ENCODE results near the gene ZIC4.

Gene ZIC4

GRCh38 chr3:147417551-147418295, 11.4 kb upstream of the ZIC4 start:
- DNase-seq, result no peak

DNA sequence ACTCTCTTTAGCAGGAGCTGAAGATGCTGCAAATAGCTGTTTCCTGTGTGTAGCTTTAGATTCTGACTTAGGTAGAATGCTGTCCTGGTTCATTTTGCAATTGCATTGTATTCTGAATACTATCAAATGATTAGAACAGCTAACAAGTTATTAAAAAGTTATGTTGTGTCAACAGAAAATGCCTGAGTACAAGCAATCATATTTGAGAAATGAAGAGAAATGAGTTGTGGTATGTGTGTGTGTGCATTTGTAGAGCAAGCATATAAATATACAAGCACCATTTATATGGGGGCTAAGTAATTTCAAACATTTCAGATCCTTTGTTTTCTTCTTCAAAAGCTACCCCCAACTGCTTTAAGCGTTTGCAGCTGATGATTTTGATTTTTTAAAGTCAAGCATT, 10.6 kb upstream of the ZIC4 start:
- no peak for DNase-seq

GRCh38 chr3:147415874-147416273, 9.5 kb upstream of the ZIC4 start:
- no peak for DNase-seq

- no peak for DNase-seq
These were observed 8.9 kb upstream of the ZIC4 start for GRCh38 chr3:147415286-147415685.

DNA sequence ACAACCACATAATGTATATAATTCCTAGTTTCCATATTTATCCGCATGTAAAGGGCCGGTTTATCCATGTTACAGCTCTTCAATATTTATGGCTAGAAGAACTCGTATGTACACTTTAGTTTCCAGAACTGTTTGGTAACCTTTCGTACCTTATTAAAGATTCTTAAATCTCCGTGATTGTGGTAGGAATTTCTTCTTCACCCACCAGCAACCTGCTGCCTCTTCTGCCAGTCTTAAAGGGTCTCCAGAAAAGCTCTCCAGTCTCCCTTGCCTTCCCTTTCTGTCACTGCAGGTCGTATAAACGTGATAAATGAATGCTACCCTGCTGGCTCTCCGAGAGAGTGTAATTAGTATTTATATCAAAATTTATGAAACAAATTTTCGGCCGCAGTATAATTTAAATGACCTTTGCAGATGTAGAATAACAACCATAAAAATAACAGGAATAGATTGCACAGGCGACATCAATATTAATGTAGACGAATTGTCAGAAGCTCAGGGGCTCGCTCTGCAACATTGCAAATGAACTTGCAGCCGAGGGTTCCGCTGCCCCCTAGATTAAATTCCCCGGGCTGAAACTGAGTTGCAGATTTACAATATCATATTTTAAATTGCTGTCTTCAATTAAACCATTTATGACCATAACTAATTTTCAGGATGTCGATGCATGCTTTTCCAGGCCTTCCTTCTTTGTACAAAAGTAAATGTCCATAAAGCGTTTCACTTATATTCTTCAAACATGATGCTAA, 8.2 kb upstream of the ZIC4 start:
- no peak for DNase-seq

GRCh38 chr3:147413686-147414389, 7.5 kb upstream of the ZIC4 start:
- no peak for DNase-seq

DNA sequence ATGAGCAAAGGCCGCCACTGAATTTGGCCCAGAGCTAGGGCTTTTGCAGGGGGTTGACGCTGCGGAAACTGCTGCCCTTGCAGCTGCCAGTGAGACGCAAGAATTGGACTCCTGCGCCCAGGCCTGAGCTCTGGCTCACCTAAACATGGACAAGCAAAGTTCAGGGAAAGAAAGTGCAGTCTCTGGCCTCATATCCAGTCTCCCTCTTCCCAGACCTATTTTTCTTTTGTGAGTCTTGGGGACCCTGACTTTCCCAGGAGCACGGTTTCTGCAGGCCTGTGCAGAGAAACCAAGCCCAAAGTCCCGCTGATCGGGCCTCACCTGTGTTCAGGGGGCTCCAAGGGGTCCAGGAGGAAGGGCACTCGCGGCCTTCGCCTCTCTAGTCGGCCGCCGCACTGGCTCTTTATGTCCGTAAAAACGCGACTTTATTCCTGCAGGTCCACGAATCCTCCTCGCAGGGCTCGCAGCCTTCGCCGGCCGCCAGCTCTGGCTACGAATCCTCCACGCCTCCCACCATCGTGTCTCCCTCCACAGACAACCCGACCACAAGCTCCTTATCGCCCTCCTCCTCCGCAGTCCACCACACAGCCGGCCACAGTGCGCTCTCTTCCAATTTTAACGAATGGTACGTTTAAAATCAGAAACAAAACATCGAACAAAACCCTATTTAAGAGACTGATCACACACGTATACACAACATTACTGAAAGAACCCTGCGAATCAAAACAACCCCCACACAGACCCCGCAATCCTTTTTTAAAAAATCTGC, 6.8 kb upstream of the ZIC4 start:
- DNase-seq, result no peak

GRCh38 chr3:147412261-147412916, 6.0 kb upstream of the ZIC4 start:
- DNase-seq, result no peak

- no peak for DNase-seq
These were observed 5.5 kb upstream of the ZIC4 start for GRCh38 chr3:147411815-147412241.

GRCh38 chr3:147411238-147411814, 5.0 kb upstream of the ZIC4 start:
- no peak for DNase-seq

DNA sequence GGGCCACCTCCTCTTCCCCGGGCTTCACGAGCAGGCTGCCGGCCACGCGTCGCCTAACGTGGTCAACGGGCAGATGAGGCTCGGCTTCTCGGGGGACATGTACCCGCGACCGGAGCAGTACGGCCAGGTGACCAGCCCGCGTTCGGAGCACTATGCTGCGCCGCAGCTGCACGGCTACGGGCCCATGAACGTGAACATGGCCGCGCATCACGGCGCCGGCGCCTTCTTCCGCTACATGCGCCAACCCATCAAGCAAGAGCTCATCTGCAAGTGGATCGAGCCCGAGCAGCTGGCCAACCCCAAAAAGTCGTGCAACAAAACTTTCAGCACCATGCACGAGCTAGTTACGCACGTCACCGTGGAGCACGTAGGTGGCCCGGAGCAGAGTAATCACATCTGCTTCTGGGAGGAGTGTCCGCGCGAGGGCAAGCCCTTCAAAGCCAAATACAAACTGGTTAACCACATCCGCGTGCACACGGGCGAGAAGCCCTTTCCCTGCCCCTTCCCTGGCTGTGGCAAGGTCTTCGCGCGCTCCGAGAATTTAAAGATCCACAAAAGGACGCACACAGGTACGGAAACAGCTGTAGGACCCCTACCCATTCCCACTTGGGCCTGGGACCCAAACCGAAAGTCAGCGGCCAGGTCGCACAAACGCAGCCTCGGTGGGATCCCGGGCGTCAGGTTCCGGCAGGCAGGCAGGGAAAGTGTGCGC, 4.3 kb upstream of the ZIC4 start:
- no peak for DNase-seq

DNA sequence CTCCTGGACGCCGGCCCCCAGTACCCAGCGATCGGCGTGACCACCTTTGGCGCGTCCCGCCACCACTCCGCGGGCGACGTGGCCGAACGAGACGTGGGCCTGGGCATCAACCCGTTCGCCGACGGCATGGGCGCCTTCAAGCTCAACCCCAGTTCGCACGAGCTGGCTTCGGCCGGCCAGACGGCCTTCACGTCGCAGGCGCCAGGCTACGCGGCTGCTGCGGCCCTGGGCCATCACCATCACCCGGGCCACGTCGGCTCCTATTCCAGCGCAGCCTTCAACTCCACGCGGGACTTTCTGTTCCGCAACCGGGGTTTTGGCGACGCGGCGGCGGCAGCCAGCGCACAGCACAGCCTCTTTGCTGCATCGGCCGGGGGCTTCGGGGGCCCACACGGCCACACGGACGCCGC, 3.8 kb upstream of the ZIC4 start:
- DNase-seq, result no peak

GRCh38 chr3:147409143-147410115, 3.1 kb upstream of the ZIC4 start, which contains the start of gene ZIC1:
Gene ZIC1, plus strand, starts transcription at chr3:147409365. Its CDS starts 748 bp downstream, at chr3:147410113.
- DNase-seq, result no peak

GRCh38 chr3:147408188-147409100, 2.1 kb upstream of the ZIC4 start:
- DNase-seq, result no peak

- DNase-seq, result no peak
These were observed 1.3 kb upstream of the ZIC4 start for GRCh38 chr3:147407498-147408187.

GRCh38 chr3:147407114-147407497, 763 bp upstream of the ZIC4 start:
- no peak for DNase-seq

DNA sequence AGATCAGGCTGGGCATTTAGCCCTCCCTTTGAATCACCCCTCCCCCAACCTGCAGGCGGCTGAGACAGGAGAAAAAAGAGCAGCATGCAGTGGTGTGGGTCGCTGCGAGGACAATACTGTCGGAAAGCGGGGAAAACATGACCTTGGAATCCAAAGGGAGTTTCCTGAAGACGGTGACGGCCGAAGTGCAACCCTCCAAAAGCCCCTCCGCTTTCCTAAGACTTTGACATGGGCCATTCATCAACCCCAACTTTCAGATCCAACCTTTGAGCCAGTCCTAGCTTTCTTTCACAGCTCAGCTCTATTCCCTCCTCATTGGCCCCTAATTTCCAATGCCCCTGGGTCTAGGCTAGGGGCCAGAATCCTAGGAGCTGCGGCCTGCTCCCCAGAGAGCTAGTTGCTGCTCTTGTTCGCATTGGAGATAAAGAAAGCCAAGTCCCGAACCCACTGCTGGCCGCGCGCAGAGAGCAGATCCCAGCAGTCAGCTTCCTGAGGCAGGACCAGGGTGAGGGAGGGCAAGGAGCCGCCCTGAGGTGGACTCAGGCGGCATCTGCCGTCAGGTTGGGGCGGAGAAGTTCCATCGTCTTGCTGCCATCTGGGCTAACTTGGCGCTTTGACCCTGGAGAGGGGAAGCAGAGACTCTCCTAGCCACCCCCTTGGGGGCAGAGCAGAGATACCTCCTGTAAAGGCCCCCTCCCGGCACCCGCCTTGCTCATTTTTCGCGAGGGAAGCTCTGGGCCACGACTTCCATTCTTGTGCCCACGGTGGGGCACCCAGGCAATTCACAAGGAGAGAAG, 914 bp downstream of the ZIC4 start:
- no peak for DNase-seq

Measured in activated CD4-positive, alpha-beta T cell treated with anti-CD3 and anti-CD28 coated beads for 48 hours (primary cell).